GM21390 (cell line): ENCODE results near the gene STX16.
A peak's percentile ranks its signal among the peaks of the same experiment; 100 is the strongest.

Experiments
- ATAC-seq: cut with Tn5 transposase; IDR thresholded peaks from one replicate; pipeline ENCODE4 v1.9.1; 2021; ENCODE audit not compliant: unreplicated experiment

STX16 gene

GRCh38 chr20:58618351-58619076 lies 32.6 kb upstream of the STX16 start:
- no peak for ATAC-seq

DNA sequence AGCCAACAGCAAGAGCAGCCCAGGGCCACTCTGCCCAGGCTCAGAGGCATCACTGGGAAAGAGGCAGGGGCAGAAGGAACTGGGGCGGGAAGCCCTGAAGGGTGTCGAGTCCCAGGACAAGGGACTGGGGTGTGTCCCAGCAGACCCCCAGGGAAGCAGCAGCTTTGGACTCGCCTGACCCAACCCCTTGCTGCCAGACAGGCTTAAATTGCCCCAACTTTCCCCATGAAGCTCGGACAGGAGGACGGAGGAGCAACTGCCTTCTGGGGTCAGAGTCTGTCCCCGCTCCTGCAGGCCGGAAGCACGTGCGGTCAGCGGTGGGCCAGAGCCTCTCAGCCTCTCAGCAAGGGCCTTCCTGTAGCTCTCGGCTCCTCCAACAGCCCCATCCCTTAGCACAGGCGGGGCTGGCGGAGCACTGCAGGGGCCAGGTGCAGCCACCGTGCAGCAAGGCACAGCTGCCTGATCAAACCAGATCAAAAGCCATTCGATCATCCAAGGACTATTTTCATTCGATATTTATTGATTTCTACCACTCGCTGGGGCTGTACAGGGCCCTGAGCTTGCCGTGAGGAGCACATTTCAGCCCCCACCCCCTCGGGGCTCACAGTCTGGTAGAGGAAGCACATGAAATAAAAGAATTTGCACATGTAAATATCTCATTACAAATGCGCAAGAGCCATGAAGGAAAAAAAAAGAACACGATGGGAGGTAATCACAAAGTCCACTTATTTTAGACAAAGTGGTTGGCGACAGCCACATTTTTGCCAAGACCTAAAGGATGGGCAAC lies 31.8 kb upstream of the STX16 start:
- ATAC-seq: no peak

DNA sequence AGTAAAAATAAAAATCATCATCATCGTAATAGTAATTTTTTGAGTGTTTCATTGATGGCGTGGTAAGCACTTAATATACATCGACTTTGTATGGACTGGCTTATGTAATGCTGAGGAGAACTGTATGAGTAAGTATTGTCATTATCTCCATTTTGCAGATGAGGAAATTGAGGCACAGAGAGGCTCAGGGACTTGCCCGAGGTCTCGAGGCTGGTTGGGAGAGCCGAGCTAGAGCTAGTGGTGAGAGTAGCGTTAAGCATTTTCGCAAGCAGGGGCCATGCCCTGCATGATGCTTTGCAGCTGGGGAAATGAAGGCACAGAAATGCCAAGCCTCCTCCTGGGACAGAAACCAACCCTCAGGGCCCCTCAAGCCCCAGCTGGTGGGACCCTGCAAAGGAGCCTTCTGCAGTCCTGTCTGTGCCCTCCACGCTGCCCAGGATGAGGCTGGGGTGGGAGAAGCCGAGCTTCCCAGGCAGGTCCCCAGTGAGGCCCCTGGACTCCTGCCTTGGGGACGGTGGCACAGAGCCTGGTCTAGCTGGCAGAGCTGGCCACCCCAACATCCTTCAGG lies 31.1 kb upstream of the STX16 start:
- no peak for ATAC-seq

- ATAC-seq: no peak
Measured at GRCh38 chr20:58621906-58622548, 29.1 kb upstream of the STX16 start.

DNA sequence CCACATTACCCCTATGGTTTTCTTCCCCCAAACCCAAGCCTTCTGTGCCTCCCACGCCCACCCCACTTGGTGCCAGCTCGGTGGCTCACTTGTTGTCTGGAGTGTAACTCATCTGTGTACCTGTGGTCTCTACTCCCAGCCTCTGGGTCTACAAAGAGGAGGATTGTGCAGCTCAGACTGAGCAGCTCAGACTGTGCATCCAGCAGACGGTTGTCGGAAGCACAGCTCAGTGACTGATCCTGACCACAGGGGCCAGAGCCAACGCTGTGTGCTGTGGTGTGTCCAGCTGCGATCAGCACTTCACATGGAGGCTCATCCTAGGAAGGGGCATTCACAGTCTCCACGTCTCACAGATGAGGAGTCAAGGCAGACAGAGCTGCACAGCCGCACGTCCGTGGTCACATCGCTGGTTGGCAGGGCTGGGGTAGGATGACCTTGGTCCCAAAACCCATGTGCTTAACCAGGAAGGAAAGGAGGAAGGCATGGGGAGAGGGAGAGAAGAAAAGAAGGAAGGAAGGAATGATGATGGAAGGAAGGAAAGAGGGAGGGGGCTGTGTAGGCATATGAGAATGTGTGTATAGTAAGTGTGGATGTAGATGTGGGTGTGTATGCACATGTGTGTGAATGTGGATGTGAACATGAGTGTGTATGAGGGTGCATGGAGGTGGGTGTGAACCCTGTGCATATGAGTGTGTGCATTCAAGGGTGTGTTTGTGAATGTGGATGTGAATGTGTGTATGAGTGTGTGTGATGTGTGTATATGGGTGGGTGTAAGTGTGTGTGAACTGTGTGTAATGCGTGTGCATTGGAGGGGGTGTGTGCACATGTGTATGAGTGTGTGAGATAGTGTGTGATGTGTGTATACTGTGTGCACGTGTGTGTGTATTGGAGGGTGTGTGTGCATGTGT lies 28.2 kb upstream of the STX16 start:
- ATAC-seq: no peak

- no peak for ATAC-seq
Measured at GRCh38 chr20:58623579-58624473, 27.3 kb upstream of the STX16 start.

DNA sequence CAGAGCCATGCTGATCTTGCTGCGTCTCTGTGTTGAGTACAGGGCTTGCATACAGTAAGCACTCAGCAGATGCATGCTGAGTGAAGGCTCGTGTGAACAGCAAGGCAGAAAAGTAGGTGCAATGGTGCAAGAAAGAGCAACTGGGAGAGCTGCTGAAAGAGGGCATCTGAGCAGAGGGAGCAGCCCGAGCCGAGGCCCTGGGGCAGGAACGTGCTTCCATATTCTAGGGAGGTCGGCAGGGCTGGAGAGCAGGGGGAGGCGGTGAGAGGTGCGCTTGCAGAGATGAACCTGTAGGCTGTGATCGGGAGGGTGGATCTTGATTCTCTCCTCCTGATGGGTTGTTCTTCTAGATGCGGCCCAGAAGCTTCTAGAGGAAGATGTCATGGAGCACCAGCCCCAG lies 26.4 kb upstream of the STX16 start:
- no peak for ATAC-seq

DNA sequence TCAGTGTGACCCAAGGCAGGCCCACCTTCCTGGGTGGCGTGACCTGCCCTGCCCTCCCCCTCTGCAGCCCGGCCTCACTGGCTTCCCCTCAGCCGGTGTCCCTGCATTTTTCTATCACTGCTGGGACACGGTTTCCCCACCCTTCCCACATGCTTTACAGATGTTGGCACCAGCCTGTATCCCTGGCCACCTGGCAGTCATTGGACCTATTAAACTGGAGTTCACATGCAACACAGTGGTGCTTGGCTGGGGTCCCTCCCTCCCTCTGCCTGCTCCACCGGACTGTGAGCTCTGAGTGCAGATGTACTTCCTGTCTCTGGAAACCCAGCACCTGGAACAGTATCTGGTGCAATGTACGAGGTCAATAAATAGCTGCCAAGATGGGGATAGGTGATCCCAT lies 25.5 kb upstream of the STX16 start:
- no peak for ATAC-seq

- ATAC-seq: no peak
Measured at GRCh38 chr20:58626051-58626450, 25.0 kb upstream of the STX16 start.

DNA sequence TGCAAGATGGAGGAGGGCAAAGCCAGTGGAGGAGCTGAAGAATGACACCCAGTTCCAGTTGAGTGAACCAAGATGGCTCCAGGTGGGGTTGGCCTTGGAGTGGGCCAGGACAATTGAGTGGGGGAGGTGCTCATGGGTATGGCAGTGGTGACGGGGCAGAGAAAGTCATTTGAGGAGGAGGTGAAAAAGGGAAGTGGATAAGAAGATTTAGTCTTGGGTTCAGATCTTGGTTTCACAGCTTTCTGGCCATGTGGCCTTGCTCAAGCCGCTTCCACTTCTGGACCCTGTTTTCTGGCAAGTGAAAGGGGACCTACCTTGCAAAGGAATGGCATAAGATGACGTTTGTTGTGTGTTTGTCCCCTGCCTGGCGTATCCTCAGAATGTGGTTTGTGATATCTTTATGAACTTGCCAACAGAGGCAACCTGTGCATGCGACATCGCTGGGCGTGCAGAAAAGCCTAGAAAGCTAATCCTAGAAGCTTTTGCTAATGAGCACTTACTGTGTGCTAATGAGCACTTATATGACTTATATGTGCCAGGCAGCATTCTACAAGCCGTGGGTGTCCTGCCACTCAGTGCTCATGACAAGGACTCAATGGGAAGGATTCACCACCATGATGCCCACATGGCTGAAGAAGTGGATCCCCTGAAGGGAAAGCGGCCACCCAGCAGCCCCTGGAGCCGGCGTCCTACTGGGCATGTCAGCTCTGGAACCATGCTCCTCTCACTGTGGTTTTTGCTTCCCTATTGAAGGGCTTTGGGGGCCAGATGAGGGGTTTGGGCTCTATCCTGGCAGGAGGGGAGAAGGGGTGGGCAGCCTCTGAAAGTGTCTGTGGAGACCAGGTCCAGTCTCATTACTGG lies 23.6 kb upstream of the STX16 start:
- ATAC-seq: peak; percentile 69

DNA sequence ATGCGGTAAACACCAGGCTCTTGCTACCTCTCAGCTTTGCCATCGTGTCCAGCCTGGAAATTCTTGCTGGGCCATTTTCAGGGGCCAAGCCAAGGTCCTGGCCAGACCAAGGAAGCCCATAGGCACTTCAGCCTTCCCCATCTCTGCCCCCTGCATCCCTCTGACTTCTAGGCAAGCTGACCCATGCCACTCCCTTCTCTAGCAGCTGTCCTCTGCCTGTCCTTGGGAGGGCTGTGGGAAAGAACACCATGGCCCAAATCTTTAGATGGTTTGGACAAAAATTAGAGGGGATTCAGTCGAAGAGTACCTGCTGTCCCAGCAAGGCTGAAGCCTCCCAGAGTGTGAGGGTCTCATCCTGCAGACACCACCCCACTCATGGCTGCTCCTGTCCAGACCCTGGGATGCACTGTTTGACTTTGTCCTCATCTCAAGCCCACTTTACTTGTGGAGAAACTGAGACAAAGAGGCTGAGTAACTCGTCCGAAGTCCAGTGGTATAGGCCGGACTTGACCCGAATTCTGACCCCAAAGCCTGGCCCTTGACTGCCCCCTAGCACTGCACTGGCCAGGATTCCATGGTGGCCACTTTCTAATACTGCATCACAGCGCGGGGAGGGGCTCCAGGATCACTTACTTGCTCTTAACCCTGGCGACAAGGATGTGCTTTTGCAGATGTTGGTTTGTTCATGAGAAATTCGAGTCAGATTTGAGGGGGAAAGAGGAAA lies 22.4 kb upstream of the STX16 start:
- no peak for ATAC-seq

- ATAC-seq: no peak
Measured at GRCh38 chr20:58629215-58629580, 21.9 kb upstream of the STX16 start.

DNA sequence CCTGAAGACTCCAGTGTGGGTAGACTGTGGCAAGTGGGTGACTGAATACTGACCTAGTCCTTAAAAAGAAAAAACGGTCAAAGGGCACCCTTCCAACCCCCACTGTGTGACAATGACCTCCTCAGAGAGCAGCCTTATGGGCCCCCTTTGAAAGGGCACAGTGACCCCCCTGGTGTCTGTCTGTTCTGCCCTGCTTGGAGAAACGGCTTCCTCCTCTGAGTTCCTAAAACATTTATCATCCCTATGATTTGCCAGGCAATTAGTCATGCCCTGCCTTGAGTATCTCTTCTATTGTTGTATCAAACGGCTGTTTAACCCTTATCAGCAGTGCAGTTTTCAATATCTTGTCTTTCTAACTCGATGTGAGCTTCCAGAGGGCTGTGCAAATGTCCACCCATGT lies 21.0 kb upstream of the STX16 start:
- ATAC-seq: no peak

DNA sequence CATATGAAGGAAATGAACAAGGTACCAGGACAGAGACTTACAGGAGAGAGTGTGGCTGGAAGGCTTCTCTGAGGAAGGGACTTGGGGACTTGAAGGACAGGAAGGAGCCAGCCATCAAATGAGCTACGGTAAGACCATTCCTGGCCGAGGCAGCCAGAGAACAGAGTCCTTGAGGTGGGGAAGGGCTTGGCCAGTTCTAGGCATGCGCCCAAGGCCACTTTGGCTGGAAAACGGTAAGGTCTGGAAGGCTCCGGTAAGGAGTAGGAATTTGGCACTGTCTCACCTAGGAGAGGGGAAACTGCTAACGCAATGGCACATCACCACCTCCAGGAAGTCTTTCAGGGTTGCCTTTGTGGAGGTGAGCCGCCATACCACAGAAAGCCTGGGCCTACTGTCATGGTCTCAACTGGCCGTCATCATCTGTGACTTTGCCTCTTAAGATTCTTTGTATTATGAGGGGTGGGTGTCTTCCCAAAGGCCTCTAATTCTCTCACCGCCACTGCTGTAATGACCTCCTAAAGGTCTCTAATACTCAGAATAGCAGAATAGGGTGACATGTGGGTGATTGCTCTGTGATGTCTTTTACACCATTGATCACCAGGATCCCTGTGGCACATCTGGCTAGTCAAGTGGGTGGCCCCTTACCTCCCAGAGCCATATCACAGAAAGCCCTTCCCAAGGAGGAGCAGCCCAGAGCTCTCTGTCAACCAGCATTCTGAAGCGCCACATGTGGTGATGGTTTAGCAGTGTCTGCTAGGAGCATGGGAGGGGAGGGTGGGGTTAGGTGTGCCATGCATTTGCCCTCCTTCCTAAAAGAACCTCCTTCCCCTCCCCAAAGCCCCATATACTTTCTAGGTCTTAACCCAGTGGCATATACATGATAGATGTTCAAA lies 17.7 kb upstream of the STX16 start:
- no peak for ATAC-seq

GRCh38 chr20:58634059-58634458 lies 17.0 kb upstream of the STX16 start:
- ATAC-seq: no peak

- no peak for ATAC-seq
Measured at GRCh38 chr20:58634521-58635278, 16.4 kb upstream of the STX16 start.
